ENCODE results near the gene FOXP1. TPM values are rescaled to one million over a fixed set of nuclear protein-coding genes. Genes with fewer than 3 reads are reported as not detected.

FOXP1 gene
- total and polyA plus RNA-seq, 9 of the 15 experiments (the other 6 are each of a cell fraction or from before 2014, with no cell fraction given) = 7.7 to 34.5 (median 13.7) TPM

DNA sequence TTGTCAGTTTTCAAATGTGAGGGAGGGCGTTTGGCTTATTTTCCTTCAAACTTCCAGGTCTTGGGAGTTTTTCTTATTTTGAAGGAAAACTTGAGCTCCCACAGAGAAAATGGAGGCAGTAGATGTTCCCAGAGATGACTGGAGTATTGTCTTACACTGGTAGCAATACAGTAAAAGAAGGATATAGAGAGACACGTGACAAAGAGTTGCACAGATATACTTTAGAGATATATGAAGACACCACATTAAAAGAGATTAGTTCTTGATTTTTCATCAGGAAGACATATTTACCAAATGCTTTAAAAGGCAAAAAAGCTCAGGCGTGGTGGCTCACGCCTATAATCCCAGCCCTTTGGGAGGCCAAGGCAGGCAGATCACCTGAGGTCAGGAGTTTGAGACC, 490.9 kb downstream of the FOXP1 start:
- intact Hi-C loops (cut with micrococcal nuclease) = no loop called here
- Histone ChIP-seq H3K4me2 (ENCODE audit: insufficient read depth, low read length) (no peak overlapping the region), H4K20me1 (replicated peaks; ENCODE audit: control insufficient read depth, insufficient read depth, low read length) (0 out of 2 replicates have a peak, but pooled peaks cover 3% of the 10 kb centered on the region), H3K9ac (ENCODE audit: insufficient read depth in 1 of 2, low read depth in 2 of 2, low read length in 2 of 2) (no peak overlapping the region), H3K4me1 (replicated peaks in 1 of 2; ENCODE audit: control insufficient read depth in 2 of 2, insufficient read depth in 2 of 2, low read length in 2 of 2) (no peaks in the 10 kb centered on the region), H3K36me3 (ENCODE audit: control insufficient read depth, insufficient read depth, low read length) (peaks cover 10% of the 10 kb centered on the region; the same call in 1 of the 3 replicates), H3K79me2 (ENCODE audit: control insufficient read depth, insufficient read depth, low read length) (no peaks in the 10 kb centered on the region; the same call in 1 of the 3 replicates), H3K27me3 (ENCODE audit: control insufficient read depth in 2 of 2, insufficient read depth in 2 of 2, low read length in 2 of 2) (no peaks in the 10 kb centered on the region), H3K9me1 (ENCODE audit: control insufficient read depth, insufficient read depth, low read length) (no peaks in the 10 kb centered on the region), H3K27ac (ENCODE audit: extremely low read depth, low read depth, low read length) (no peak overlapping the region), H3K9me3 (replicated peaks; ENCODE audit: control insufficient read depth, insufficient read depth, low read depth, low read length) (no peaks in the 10 kb centered on the region), H3K4me3 (no peak overlapping the region), H2AFZ (ENCODE audit: low read depth, low read length) (no peak overlapping the region)
- CTCF ChIA-PET (ENCODE audit: low intra/inter-chr PET ratio) = no interaction called here
- no peak for FAIRE-seq
- no peak for DNase-seq (ENCODE audit: extremely low read depth in 1 of 4, low spot score in 3 of 4)
- in situ Hi-C loops (cut with MboI) = no loop called here
- no peak for ATAC-seq
- POLR2A ChIA-PET = interaction anchor here (0.6 kb wide), 1 partner anchor 36 kb away, joined by 3 read pairs; no protein-coding TSS in a partner anchor
- TF ChIP-seq ZBTB1 (CRISPR knock-in tag; IDR thresholded peaks at IDR 0.05; ENCODE audit: borderline replicate concordance, low read depth) (no peak), ZNF668 (CRISPR knock-in tag; IDR thresholded peaks at IDR 0.05) (no peak), ZNF3 (CRISPR knock-in tag; IDR thresholded peaks at IDR 0.05) (no peak), ZNF408 (CRISPR knock-in tag; IDR thresholded peaks at IDR 0.05; ENCODE audit: low read depth) (no peak), PCBP2 (IDR thresholded peaks at IDR 0.05; ENCODE audit: low read depth, low read length, poor library complexity, severe bottlenecking) (no peak), NRF1 (conservative IDR thresholded peaks at IDR 0.05 in 1 of 2, IDR thresholded peaks at IDR 0.05 in 1 of 2) (no peak), TCFL5 (CRISPR knock-in tag; conservative IDR thresholded peaks at IDR 0.05) (no peak), MYBL2 (IDR thresholded peaks at IDR 0.05; ENCODE audit: low read depth) (no peak), MYBL2 (CRISPR knock-in tag; IDR thresholded peaks at IDR 0.05; ENCODE audit: borderline replicate concordance) (no peak), ETV6 (IDR thresholded peaks at IDR 0.05; ENCODE audit: borderline replicate concordance in 1 of 2, low read depth in 2 of 2, low read length in 1 of 2) (no peak), ETV6 (CRISPR knock-in tag; IDR thresholded peaks at IDR 0.05; ENCODE audit: borderline replicate concordance) (no peak), SP1 (CRISPR knock-in tag; IDR thresholded peaks at IDR 0.05) (no peak), SNRNP70 (optimal IDR thresholded peaks at IDR 0.05; ENCODE audit: low read depth, low read length) (no peak), TCF7L2 (IDR thresholded peaks at IDR 0.05; ENCODE audit: low read depth, low read length) (no peak)
- TF ChIP-seq, protein P1, sequence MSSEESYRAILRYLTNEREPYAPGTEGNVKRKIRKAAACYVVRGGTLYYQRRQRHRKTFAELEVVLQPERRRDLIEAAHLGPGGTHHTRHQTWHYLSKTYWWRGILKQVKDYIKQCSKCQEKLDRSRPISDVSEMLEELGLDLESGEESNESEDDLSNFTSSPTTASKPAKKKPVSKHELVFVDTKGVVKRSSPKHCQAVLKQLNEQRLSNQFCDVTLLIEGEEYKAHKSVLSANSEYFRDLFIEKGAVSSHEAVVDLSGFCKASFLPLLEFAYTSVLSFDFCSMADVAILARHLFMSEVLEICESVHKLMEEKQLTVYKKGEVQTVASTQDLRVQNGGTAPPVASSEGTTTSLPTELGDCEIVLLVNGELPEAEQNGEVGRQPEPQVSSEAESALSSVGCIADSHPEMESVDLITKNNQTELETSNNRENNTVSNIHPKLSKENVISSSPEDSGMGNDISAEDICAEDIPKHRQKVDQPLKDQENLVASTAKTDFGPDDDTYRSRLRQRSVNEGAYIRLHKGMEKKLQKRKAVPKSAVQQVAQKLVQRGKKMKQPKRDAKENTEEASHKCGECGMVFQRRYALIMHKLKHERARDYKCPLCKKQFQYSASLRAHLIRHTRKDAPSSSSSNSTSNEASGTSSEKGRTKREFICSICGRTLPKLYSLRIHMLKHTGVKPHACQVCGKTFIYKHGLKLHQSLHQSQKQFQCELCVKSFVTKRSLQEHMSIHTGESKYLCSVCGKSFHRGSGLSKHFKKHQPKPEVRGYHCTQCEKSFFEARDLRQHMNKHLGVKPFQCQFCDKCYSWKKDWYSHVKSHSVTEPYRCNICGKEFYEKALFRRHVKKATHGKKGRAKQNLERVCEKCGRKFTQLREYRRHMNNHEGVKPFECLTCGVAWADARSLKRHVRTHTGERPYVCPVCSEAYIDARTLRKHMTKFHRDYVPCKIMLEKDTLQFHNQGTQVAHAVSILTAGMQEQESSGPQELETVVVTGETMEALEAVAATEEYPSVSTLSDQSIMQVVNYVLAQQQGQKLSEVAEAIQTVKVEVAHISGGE (CRISPR knock-in tag; IDR thresholded peaks at IDR 0.05) = no peak
- TF ChIP-seq, protein P2, sequence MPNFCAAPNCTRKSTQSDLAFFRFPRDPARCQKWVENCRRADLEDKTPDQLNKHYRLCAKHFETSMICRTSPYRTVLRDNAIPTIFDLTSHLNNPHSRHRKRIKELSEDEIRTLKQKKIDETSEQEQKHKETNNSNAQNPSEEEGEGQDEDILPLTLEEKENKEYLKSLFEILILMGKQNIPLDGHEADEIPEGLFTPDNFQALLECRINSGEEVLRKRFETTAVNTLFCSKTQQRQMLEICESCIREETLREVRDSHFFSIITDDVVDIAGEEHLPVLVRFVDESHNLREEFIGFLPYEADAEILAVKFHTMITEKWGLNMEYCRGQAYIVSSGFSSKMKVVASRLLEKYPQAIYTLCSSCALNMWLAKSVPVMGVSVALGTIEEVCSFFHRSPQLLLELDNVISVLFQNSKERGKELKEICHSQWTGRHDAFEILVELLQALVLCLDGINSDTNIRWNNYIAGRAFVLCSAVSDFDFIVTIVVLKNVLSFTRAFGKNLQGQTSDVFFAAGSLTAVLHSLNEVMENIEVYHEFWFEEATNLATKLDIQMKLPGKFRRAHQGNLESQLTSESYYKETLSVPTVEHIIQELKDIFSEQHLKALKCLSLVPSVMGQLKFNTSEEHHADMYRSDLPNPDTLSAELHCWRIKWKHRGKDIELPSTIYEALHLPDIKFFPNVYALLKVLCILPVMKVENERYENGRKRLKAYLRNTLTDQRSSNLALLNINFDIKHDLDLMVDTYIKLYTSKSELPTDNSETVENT (CRISPR knock-in tag; IDR thresholded peaks at IDR 0.05) = no peak
- TF ChIP-seq, protein P3, sequence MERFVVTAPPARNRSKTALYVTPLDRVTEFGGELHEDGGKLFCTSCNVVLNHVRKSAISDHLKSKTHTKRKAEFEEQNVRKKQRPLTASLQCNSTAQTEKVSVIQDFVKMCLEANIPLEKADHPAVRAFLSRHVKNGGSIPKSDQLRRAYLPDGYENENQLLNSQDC (CRISPR knock-in tag; IDR thresholded peaks at IDR 0.05) = no peak
- no TSS peak for BruUV-seq (replicated peaks)
- WGBS (ENCODE audit: insufficient coverage, low coverage, missing lambda C conversion rate) = 74% methylated on average over 4 of the region's 4 CpGs
